Pons (tissue), 1 donor: ENCODE data around the gene USF3.

Experiments
- DNase-seq: peaks from one replicate; pipeline ENCODE4 v3.0.0-alpha.2; 2016; ENCODE audit warnings: low spot score

The USF3 gene

DNA sequence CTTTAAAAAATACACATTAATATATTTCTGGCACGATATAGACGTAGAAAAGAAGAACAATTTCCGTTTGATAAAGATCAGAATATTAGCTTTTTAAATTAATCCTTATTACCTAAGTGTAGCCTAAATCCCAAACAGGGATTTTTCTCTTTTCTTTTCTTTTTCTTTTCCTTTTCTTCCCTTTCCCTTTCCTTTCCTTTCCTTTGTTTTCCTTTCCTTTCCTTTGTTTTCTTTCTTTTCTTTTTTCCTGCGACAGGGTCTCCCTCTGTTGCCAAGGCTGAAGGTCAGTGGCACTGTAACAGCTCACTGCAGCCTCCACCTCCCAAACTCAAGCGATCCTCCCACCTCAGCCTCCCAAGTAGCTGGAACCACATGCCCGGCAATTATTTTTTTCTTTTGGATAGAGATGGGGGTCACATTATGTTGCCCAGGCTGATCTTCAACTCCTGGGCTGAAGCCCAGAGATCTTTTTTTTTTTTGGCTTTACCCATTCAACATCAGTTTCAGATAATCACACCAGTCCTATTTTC, 1.8 kb upstream of the USF3 start:
- DNase-seq: no peak

DNA sequence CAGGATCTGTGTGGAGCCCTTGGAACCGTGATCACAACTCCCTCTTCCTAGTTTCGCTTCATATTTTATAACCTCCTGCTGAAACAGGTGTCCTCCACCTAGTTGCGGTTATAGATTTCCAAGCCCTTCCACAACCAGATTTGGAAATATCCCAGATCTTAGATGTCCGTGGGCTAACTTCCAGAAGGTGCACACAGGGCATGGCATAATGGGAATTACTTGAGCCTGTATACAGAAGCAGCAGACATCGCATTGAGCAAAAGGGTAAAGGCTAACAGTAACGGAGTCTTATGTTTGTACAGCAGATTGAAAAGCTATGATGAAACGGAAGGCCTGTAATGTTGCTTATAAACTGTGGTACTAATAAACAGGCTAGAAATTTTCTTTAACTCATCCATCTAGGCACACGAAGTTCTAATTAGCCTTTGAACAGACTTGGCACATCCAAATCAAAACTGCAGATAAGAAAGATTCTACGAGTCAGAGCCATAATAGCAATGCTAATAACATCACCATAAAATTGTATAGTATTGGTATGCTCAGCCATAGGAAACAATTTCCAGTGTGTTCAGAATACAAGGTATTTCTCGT, 1.2 kb upstream of the USF3 start:
- DNase-seq: peak; percentile 55

DNA sequence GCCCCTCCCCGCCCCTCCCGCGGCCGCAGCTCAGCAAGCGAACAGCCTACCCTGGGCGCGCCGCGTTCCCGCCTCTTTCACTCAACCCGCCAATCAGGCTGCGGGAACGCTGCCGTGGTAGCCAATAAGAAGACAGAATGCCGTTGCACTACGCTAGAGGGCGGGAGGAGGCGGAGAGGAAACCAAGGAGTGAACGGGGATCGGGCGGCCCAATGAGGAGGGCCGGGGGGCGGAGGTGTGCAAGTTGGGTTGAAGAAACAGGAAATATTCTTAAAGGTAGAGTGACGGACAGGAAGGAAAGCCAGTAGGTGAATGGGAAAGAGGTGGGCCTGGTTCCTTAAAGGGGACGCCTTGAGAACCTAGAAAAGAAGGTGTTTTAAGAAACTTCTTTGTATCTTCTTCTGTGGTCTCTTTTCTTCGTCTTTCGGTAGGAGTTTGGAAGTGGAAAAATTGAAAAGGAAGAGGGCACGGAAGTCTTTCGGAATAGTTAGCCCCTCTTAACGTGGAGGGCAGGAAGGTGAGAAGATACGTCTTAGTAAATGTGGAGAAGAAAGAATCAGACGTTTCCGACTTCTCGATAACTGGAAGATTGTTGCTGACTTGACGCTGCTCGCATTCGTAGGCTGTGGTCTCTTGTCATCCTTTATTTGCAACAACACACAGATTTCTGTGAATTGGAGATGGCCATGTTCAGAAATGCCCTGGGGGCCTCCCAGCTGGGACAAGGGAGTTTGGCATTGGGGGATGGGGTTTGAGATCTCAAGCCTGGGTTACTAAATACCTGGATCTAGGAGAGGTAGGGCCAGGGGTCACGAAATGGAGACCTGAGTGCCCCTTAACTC, 437 bp upstream of the USF3 start:
- DNase-seq: peak; percentile 100

DNA sequence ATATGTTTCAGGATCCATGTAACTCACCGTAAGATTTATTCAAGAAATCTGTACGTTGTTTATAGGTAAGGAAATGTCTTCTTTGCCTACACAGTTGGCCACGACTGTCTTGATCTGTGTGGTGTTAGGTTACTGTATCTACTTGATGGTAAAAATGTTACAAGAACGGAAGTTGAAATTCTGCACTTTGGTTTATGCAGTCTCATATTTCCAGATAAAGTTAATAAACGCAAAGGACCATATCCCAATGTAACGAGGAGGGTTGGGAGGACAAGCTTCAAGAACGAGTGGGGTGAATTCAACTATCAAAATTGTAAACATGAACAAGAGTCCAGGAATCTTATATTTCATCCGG, 1.0 kb downstream of the USF3 start:
- DNase-seq: no peak

DNA sequence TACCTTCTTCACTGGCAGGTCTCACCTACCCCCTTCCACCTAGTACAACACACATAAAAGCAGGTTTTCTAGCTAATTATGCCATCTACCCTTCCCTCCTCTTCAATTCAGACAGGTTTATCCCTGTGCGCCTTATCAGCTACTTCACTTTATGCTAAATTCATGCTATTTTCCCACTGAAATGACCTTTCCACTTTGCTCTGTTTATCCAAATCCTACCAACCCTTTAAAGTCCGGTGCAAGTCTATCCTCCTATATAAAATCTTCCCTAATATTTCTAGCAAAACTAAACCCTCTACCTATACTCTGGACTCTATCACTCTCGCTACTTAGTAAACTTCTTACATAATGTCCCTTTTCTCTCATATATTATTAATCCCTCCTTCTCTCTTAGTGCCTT, 6.0 kb downstream of the USF3 start:
- no peak for DNase-seq

DNA sequence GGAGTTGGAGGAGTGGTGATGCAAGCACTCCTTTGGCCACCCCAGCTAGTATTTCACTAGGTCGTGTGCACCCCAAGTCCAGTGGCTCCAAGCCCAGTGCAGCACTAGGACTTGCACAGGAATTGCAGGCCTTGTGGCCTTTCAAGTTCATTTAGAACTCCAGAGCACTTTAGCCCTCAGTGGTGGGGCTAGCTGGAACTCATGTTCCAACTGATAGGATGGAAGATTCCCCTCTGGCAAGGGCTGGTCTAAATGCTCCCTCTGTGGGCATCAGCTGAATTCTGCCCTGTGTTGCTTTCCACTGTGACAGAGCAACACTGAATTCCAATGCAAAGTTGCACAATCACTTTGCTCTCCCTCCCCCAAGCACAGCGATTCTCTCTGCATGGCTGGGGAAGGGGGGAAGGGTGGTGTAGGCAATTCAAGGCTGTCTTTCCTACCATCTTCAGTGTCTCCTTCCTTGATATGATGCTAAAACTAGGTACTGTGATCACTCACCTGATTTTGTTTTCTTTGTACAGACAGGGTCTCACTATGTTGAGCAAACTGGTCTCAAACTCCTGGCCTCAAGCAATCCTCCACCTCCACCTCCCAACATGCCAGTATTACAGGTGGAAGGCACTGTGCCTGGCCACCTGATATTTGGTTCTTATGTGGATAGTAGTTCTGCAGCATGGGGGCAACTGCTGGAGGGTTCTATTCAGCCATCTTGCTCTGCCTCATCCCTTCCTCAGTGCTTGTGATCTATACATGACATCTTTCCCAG, 10.3 kb downstream of the USF3 start:
- DNase-seq: no peak

DNA sequence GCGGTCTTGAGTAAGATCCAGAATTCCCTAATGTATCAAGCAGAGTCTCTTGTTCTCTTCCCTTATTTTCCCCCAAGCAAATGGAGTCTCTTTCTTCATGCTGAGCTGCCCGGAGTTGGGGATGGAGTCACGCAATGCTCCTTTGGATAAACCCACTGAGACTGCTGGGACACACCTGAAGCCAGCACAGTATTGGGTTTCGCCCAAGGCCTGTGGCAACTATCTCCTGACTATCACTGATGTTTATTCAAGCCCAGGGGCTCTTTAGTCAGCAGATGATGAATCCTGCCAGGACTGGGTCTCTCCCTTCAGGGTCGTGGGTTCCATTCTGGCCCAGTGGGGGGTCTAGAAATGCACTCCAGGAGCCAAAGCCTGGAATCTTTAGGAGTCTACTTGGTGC, 11.3 kb downstream of the USF3 start:
- DNase-seq: no peak

DNA sequence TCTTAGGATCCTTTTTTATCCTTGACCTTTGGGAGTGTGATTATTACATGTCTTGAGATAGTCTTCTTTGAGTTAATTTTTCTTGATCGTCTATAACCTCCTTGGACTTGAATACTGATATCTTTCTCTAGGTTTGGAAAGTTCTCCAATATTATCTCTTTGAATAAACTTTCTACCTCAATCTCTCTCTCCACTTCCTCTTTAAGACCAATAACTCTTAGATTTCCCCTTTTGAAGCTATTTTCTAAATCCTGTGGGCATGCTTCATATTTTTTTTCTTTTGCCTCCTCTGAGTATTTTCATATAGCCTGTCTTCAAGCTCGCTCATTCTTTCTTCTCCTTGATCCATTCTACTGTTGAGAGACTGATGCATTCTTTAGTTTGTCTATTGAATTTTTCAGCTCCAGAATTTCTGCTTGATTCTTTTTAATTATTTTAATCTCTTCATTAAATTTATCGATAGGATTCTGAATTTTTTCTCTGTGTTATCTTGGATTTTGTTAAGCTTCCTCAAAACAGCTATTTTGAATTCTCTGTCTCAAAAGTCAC, 12.1 kb downstream of the USF3 start:
- DNase-seq: no peak

DNA sequence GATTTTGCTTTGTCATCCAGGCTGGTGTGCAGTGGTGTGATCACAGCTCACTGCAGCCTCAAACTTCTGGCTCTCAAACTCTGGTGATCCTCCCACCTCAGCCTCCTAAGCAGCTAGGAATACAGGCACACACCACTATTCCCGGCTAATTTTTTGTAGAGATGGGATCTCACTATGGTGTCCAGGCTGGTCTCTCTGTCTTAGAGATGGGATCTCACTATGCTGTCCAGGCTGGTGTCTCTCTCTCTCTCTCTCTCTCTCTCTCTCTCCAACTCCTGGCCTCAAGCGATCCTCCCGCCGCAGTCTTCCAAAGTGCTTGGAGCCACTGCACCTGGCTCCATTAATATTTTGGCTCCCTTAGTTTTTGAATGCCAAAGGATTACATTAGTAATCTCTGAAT, 17.7 kb downstream of the USF3 start:
- no peak for DNase-seq

DNA sequence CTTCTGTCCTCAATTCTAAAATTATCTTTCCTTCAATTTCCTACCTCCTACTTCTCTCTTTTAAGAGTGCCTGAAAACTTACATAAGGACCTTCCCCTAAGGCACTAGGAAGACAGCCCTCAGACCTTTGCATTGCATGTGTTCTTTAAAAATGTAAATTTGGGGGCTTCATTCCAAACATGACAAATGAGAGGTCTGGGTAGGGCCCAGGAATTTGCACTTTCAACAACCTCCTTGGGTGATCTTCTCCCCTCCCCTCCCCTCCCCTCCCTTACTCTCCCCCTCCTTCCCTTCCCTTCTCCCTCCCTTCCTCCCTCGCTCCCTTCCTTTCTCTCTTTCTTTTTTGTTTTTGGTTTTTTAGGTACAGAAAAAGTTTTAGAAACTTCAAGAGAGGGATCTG, 18.7 kb downstream of the USF3 start:
- DNase-seq: no peak

DNA sequence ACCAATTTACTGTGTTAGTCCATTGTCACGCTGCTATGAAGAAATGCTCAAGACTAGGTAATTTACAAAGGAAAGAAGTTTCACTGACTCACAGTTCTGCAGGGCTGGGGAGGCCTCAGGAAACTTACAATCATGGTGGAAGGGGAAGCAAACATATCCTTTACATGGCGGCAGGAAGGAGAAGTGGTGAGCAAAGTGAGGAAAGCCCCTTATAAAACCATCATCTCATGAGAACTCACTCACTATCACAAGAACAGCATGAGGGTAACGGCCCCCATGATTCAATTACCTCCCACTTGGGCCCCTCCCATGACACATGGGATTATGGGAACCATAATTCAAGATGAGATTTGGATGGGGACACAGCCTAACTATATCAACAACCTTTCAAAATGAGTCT, 20.2 kb downstream of the USF3 start:
- no peak for DNase-seq

DNA sequence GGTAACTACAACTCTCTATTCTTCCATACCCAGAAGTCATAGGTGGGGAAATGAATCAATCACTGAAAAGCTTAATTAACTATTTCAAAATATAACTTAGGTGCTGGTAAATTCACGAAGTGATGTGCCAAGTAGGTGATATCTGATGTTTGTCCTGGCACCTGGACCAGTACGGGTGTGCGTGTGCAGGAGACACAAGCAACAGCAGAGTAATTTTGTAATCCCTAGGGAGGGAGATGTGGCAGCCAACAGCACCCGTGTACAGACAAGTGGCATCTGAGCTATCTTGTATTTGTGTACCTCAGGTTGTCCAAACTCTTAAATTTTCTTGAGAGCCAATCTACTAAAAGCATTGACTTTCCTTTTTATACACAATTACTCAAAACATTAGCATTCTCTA, 22.8 kb downstream of the USF3 start:
- DNase-seq: no peak

DNA sequence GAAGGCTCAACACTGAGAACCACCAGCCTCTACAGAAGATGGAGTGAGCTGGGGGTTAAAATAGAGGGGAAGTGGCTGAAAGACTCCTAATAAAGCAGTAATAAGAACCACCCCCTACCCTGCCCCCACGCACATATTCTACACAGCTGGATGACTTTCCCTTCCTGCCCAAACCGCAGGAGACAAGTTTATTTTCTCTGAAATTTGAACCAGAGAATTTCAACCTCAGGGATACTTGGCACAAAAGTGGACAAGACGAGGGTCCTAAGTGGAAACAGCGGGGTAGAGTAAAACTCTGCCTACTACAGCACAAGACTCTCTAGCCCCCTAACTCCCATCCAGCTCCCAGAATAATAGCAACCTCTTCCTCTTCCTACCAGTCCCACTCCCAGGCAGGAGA, 28.4 kb downstream of the USF3 start:
- DNase-seq: no peak

DNA sequence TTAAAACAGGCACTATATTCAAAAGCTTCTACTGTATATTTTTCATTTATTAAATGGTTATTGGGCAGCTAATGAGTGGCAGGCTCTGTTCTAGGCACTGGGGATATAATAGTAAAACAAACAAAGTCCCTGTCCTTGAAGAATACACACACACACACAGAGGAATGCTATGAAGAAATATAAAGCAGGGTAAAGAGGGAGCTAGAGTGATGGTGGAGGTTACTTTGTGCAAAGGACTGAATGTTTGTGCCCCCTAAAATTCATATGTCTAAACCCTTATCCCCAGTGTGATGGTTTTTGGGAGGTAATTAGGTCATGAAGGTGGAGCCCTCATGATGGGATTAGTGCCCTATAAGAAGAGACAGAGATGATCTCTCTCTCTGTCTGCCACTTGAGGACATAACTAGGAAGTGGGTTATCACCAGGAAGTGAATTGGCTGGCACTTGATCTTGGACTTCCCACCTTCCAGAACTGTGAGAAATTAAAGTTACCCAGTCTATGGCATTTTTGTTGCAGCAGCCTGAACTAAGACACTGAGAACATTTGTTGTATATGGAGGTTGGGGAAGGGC, 31.8 kb downstream of the USF3 start:
- no peak for DNase-seq

DNA sequence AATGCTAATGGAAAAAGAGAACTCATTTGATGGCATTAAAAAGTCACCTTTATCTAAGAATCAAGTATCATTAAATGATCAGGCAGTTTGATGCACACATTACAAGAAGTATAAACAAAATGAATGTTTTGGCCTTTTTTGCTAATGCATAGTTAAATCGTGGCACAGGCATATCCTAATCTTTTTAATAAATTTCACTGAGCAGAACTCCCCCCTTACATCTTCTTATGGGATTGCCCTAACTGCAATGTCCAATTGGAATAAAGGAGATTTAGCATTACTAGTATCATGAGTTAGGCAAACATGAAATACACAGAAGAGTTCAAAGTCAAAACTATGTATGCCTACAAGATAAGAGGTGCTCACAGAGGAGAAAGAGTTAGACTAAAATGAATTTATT, 32.7 kb downstream of the USF3 start:
- DNase-seq: no peak

DNA sequence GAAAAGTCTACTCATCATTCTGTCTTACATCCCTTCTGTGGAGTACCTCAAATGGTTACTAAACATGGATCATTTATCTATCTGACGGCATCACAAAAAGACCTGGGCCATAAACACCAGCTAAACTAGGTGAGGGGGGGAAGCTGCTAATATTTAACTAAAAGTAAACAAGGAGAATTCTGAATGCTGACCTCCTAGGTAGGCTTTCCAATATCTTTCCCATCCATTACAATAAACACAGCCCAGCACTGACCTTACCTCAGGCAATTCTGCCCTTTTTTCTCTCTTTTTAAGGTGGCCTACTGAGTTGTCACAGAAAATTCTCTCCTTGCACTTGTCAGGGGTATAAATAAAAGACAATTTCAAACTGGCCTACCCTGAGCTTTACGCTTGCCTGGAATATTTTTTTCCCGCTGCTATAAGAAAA, 33.1 kb downstream of the USF3 start:
- DNase-seq: no peak

DNA sequence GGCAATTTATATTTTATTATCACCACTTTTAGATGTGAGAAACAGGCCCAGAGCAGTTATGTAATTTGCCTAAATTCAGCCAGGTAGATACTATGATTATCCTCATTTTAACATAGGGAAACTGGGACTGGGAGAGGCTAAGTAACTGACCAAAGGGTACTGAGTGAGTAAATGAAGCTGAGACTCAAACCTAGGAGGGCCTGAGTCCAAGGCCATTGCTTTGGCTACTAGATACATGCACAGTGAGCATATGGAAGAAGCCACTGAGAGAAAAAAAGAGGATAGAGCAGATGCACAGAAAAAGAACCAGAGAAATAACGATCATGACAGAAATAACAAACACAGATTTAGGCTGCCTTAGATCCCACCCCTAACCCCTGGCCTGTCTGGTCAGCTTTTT, 33.6 kb downstream of the USF3 start:
- peak; percentile 16 for DNase-seq

DNA sequence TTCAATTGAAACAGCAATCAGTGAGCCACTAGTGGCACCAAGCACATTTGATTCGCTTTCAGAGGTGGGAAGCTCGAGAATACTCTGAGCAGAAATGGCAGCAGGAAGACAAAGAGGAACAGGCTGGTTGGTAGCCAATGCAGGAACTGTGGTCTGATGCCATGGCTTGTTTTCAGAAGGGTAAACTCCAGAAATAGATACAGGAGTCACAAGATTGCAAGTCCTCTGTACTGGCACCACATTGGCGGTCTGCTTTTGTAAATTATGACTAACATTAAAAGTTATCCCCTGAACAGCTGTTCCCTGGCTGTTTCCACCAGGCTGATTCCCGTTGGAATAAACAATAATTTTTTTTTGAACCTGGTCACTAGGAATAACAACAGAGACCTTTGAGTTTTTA, 35.5 kb downstream of the USF3 start:
- DNase-seq: peak; percentile 31

DNA sequence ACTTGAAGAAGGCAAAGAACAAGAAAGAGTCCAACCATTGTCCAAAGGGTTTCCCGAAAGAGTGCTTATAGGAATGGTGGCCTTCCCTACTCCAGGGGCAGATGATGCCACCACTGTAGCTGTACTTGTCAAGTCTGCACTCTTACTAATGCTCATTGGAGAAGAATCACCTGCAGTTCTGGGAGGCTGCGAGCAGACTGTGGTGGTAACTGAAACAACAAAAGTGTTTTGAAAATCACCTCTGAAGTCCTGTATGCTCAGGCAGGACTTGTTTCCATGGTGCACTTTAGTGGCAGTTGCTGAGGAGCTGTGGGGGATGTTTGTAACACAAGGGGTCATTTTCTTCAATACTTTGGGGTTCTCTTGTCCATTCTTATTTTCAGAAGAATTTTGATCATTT, 36.0 kb downstream of the USF3 start:
- no peak for DNase-seq

DNA sequence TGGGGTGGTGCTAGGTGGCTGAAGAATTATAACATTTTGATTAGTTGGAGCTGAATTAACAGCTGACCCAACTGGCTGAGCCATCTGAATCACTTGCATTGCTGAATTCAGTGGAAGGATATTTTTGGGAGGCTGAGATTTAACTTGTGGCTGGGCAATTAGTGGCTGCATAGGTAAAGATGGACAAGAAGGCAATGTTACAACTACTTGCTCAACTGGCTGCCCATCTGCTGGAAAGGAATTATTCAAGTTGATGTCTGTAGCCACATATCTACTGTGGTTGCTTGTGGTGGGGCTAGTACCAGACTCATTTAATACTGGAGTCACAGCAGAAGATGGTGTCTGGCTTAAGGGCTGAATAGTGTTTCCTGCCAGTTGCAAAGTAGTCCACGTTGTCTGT, 36.4 kb downstream of the USF3 start:
- DNase-seq: no peak

DNA sequence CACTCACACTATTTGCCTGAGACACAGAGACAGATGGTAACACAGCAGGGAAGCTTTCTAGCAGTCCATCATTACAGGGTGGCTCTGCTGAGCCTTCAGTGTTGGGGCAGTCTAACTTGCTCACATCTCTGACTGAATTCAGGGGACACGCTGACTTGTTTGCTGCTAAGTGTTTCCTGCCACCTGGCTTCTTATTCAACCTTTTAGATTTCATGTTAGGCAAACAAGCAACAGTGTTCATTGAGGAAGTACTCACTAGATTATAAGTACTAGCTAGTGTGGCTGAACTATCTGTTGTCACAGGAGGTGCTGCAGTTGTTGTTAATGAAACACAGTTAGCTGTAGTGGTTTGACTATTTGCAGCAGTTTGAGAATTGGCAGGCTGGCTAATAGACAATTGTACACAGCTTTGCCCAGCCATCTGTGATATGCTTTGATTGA, 37.3 kb downstream of the USF3 start:
- DNase-seq: peak; percentile 27

DNA sequence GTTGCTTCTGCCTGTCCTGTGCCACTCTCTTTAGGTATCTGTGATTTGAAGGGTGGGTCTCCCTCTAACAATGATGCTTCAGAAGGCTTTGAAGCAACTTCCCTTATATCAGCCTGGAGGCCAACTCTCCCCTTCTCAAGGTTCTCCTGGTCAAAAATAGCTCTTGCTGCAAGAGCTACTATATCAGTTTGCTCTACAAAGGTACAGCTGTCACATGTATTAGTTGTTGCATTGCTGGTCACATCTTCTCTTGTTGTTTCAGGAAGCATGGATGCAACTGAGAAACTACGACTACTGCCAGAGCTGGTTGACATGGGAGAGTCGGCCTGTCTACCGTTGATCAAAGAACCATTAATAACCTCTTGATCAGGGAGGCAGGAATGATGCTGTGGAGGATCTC, 38.3 kb downstream of the USF3 start:
- no peak for DNase-seq
